ENCODE data around the gene SLC16A4. TPM values are rescaled to one million over a fixed set of nuclear protein-coding genes. Genes with fewer than 3 reads are reported as not detected.

Gene SLC16A4
- total and polyA plus RNA-seq, 10 of the 15 experiments (the other 5 are each of a cell fraction or from before 2014, with no cell fraction given): 0.13 to 2.2 (median 0.26) TPM; not detected in 1

DNA sequence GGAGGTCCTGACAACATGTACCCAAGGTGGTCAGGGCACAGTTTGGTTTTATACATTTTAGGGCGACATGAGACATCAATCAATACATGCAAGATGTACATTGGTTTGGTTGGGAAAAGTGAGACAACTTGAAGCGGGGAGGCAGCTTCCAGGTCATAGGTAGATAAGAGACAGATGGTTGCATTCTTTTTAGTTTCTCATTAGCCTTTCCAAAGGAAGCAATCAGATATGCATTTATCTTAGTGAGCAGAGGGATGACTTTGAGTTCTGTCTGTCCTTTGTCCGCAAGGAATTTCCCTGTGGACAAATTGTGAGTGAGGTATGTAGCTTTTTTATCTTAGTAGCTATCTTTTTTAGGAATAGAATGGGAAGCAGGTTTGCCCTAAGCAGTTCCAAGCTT, 62.1 kb downstream of the SLC16A4 start:
- no peak overlapping the region for H3K27ac ChIP-seq (ENCODE audit: control insufficient read depth, insufficient read depth)
- in situ Hi-C loops (cut with MboI) (no loop called here), intact Hi-C loops (cut with micrococcal nuclease; ENCODE audit: unreplicated experiment) (no loop called here)
- ATAC-seq (no peak), FAIRE-seq (no peak), DNase-seq (ENCODE audit: low read depth, low spot score) (no peak)
- H4K20me1 ChIP-seq (ENCODE audit: control insufficient read depth, insufficient read depth): no peaks in the 10 kb centered on the region
- SMC1A ChIA-PET (ENCODE audit: uncharacterized antibody, unreplicated experiment): interaction anchor here (0.9 to 1.5 kb wide), 3 partner anchors 9 to 125 kb away, joined by 4 to 5 read pairs (median 4); no protein-coding TSS in a partner anchor
- no peak overlapping the region for H2AFZ ChIP-seq (ENCODE audit: control insufficient read depth, low read depth, low read length)
- no peak overlapping the region for H3K9ac ChIP-seq (ENCODE audit: control insufficient read depth, insufficient read depth, low read length)
- no peaks in the 10 kb centered on the region for H3K27me3 ChIP-seq (replicated peaks in 1 of 2; ENCODE audit: control insufficient read depth in 2 of 2, insufficient read depth in 2 of 2, low read length in 1 of 2)
- WGBS (ENCODE audit: insufficient coverage, insufficient replicate concordance, low lambda C conversion rate, missing lambda C conversion rate): 80% methylated on average over 3 of the region's 3 CpGs
- H3K36me3 ChIP-seq (ENCODE audit: control insufficient read depth in 2 of 2, insufficient read depth in 2 of 2, low read length in 1 of 2): no peaks in the 10 kb centered on the region
- H3K4me1 ChIP-seq (ENCODE audit: control insufficient read depth, insufficient read depth, low read length): no peaks in the 10 kb centered on the region
- RAD21 ChIA-PET (ENCODE audit: unreplicated experiment): interaction anchor here (1.9 kb wide), 1 partner anchor 121 kb away, joined by 8 read pairs; no protein-coding TSS in a partner anchor
- H3K9me3 ChIP-seq (replicated peaks; ENCODE audit: control insufficient read depth, insufficient read depth, low read length): no peaks in the 10 kb centered on the region
- no peak for TF ChIP-seq NBN (IDR thresholded peaks at IDR 0.05)
- no peak for TF ChIP-seq SUZ12 (IDR thresholded peaks at IDR 0.05; ENCODE audit: unreplicated experiment)
- no peak for TF ChIP-seq HCFC1 (IDR thresholded peaks at IDR 0.05; ENCODE audit: low read length)
- no peak for TF ChIP-seq MTA2 (IDR thresholded peaks at IDR 0.05; ENCODE audit: low read depth)
- TF ChIP-seq SMAD1 (IDR thresholded peaks at IDR 0.05; ENCODE audit: low read depth, partially characterized antibody): no peak
- TF ChIP-seq RELA (IDR thresholded peaks at IDR 0.05; ENCODE audit: borderline replicate concordance, partially characterized antibody): no peak
- no peak for TF ChIP-seq ZBTB4 (CRISPR knock-in tag; IDR thresholded peaks at IDR 0.05)
- TF ChIP-seq MEF2A (IDR thresholded peaks at IDR 0.05; ENCODE audit: insufficient read depth, low read depth, low read length): no peak
- no peak for TF ChIP-seq MEF2B (IDR thresholded peaks at IDR 0.05; ENCODE audit: partially characterized antibody, poor library complexity, severe bottlenecking)
- TF ChIP-seq YBX1 (IDR thresholded peaks at IDR 0.05): no peak
- TF ChIP-seq EZH2 (IDR thresholded peaks at IDR 0.05; ENCODE audit: borderline replicate concordance, control insufficient read depth, low read depth, low read length): no peak
- no peak for TF ChIP-seq BMI1 (IDR thresholded peaks at IDR 0.05; ENCODE audit: borderline replicate concordance)
- POLR2A ChIA-PET: no interaction called here
- no TSS peak for BruUV-seq (replicated peaks)
- H3K4me3 ChIP-seq: no peak overlapping the region
- CTCF ChIA-PET: interaction anchor here (1.2 to 2.2 kb wide), 3 partner anchors 84 to 132 kb away, joined by 3 to 5 read pairs (median 4); no protein-coding TSS in a partner anchor
- H3K79me2 ChIP-seq (ENCODE audit: control insufficient read depth, insufficient read depth, low read length): no peaks in the 10 kb centered on the region
- H3K4me2 ChIP-seq (ENCODE audit: control insufficient read depth, insufficient read depth): no peak overlapping the region
